Endothelial cell of umbilical vein (primary cell): ENCODE results near the gene PALB2. TPM values are rescaled to one million over a fixed set of nuclear protein-coding genes. Genes with fewer than 3 reads are reported as not detected.

Experiments used
- BruUV-seq: library from RNA; stranded (reverse); fragments of 400-500 nt; replicated peaks from 2 replicates; lab custom pipeline; 2021; lab: Mats Ljungman, UMichigan
- CTCF ChIA-PET: fragments of 300-600, 350-600 bp; sonication (Branson Sonifier 250); formaldehyde crosslinking; loops from one replicate; lab custom pipeline; 2021; ENCODE audit warnings: antibody characterized with exemption, inconsistent platforms; lab: Charles Lee
- POLR2A ChIA-PET: fragments of 300-600, 350-600 bp; sonication (Branson Sonifier 250); formaldehyde crosslinking; loops from one replicate; lab custom pipeline; 2021; ENCODE audit warnings: antibody characterized with exemption, inconsistent platforms; lab: Charles Lee
- DNase-seq: peaks from one replicate; pipeline ENCODE4 v3.0.0-alpha.2; 2011; ENCODE audit warnings: low read depth, low spot score
- FAIRE-seq: peaks from 2 replicates; lab custom pipeline; 2011; peaks lifted over from hg19 to GRCh38; lab: Jason Lieb, UNC
- H2AFZ ChIP-seq: 2 replicates; pipeline ENCODE4 v1.6.0; 2012; ENCODE audit warnings: low read depth, low read length, control low read depth, inconsistent platforms
- H3K27ac ChIP-seq: 2 replicates; pipeline ENCODE4 v1.5.1; 2011; ENCODE audit warnings: low read depth, mild to moderate bottlenecking, control low read depth, low read length, moderate library complexity; ENCODE audit not compliant: insufficient read depth
- H3K27me3 ChIP-seq, 2 experiments: 2 replicates each; pipeline versions ENCODE4 v1.6.0 to v1.6.1; 2011; ENCODE audit warnings: low read length in 2 of 2, mixed read lengths in 1 of 2; ENCODE audit not compliant: control insufficient read depth in 2 of 2, insufficient read depth in 2 of 2
- H3K36me3 ChIP-seq, 2 experiments: 2 replicates in 1 of 2; 3 replicates in 1 of 2; pipeline ENCODE4 v1.5.1; 2011; ENCODE audit warnings: low read length in 2 of 2, mild to moderate bottlenecking in 1 of 2, moderate library complexity in 1 of 2; ENCODE audit not compliant: control insufficient read depth in 2 of 2, insufficient read depth in 2 of 2; ENCODE audit errors: extremely low read depth in 1 of 2
- H3K4me1 ChIP-seq: 3 replicates; pipeline ENCODE4 v1.5.1; 2011; ENCODE audit warnings: mild to moderate bottlenecking, low read length; ENCODE audit not compliant: control insufficient read depth, insufficient read depth; ENCODE audit errors: extremely low read depth
- H3K4me2 ChIP-seq: 2 replicates; pipeline ENCODE4 v1.6.1; 2011; ENCODE audit warnings: low read length, control low read depth, mixed read lengths; ENCODE audit not compliant: insufficient read depth
- H3K4me3 ChIP-seq, 3 experiments: fragments of 200-600 bp in 1 of 3; sonication (generic), shearing (Covaris generic) in 1 of 3; replicated peaks in 1 of 3; 2 replicates each; pipeline ENCODE4 v1.5.1; 2011 to 2016; ENCODE audit warnings: control low read depth in 3 of 3, low read length in 3 of 3, mild to moderate bottlenecking in 2 of 3, inconsistent platforms in 1 of 3, low read depth in 1 of 3, moderate library complexity in 1 of 3; ENCODE audit not compliant: insufficient read depth in 1 of 3
- H3K79me2 ChIP-seq: 2 replicates; pipeline ENCODE4 v1.6.0; 2012; ENCODE audit warnings: low read length, inconsistent platforms; ENCODE audit not compliant: control insufficient read depth, insufficient read depth
- H3K9ac ChIP-seq: replicated peaks from 2 replicates; pipeline ENCODE3; 2011; ENCODE audit warnings: low read length, control low read depth; ENCODE audit not compliant: insufficient read depth; ENCODE audit errors: extremely low read depth
- H3K9me1 ChIP-seq: replicated peaks from 3 replicates; pipeline ENCODE4 v1.6.0; 2011; ENCODE audit warnings: mild to moderate bottlenecking, low read length; ENCODE audit not compliant: control insufficient read depth, insufficient read depth; ENCODE audit errors: extremely low read depth
- H3K9me3 ChIP-seq: replicated peaks from 2 replicates; pipeline ENCODE4 v1.5.1; 2012; ENCODE audit warnings: low read length, inconsistent platforms; ENCODE audit not compliant: control insufficient read depth, insufficient read depth
- H4K20me1 ChIP-seq: replicated peaks from 2 replicates; pipeline ENCODE3; 2011; ENCODE audit warnings: mild to moderate bottlenecking, low read length; ENCODE audit not compliant: control insufficient read depth, insufficient read depth; ENCODE audit errors: extremely low read depth
- EZH2 ChIP-seq: IDR thresholded peaks from 2 replicates; pipeline ENCODE4 v1.6.1; 2012; ENCODE audit warnings: borderline replicate concordance, low read depth, mild to moderate bottlenecking, moderate library complexity, low read length, inconsistent platforms; ENCODE audit not compliant: severe bottlenecking
- FOS ChIP-seq: IDR thresholded peaks from 2 replicates; pipeline ENCODE4 v1.6.1; 2011; ENCODE audit warnings: mild to moderate bottlenecking, low read length, moderate library complexity, borderline replicate concordance; ENCODE audit not compliant: insufficient read depth
- GATA2 ChIP-seq: IDR thresholded peaks from 2 replicates; pipeline ENCODE4 v1.7.0; 2011; ENCODE audit warnings: low read depth, mild to moderate bottlenecking, moderate library complexity, mixed read lengths, low read length; ENCODE audit not compliant: insufficient read length, insufficient read depth
- POLR2A ChIP-seq: IDR thresholded peaks from 2 replicates; pipeline ENCODE4 v1.6.1; 2012; ENCODE audit warnings: low read depth, mild to moderate bottlenecking, control low read depth, low read length
- POLR2AphosphoS5 ChIP-seq: IDR thresholded peaks from 2 replicates; pipeline ENCODE4 v1.6.1; 2012; ENCODE audit warnings: low read depth, mild to moderate bottlenecking, control low read depth, low read length, moderate library complexity; ENCODE audit not compliant: insufficient read depth
- dilution Hi-C: fragments of 300-500 bp; cut with MboI; formaldehyde crosslinking; loops from one replicate; pipeline ENCODE4 v1.15.0; 2019; ENCODE audit warnings: low sequenced_read_pairs; ENCODE audit not compliant: extremely low pct_ligation_motif_present
- intact Hi-C: fragments of 100-400 bp; cut with micrococcal nuclease; formaldehyde crosslinking; loops from one replicate; pipeline ENCODE4 v1.10.0; 2022
- polyA plus RNA-seq, 4 experiments: library from polyadenylated mRNA; depleted of rRNA in 3 of 4; stranded (reverse) in 3 of 4; unstranded in 1 of 4; fragments of >200 nt; gene quantifications; 2 replicates each; pipeline versions ENCODE4 v1.2.1 to v1.2.3, GENCODE V29; 2011 to 2012; ENCODE audit warnings: missing spikeins in 1 of 4
- total RNA-seq: library from RNA; stranded (reverse); gene quantifications from 2 replicates; pipeline ENCODE4 v1.2.3, GENCODE V29; 2021
- TF ChIP-seq, protein P1 (sequence below): IDR thresholded peaks from 2 replicates; pipeline ENCODE4 v1.6.1; 2011; ENCODE audit not compliant: insufficient read depth, insufficient read length
- TF ChIP-seq, protein P2 (sequence below), 2 donors: IDR thresholded peaks; 1 replicate in 1 of 2; 2 replicates in 1 of 2; pipeline ENCODE4 v1.5.1; 2011; ENCODE audit warnings: low read length in 2 of 2, mild to moderate bottlenecking in 2 of 2, moderate library complexity in 2 of 2, control low read depth in 1 of 2, inconsistent platforms in 1 of 2, low read depth in 1 of 2; ENCODE audit not compliant: insufficient read depth in 1 of 2; ENCODE audit errors: extremely low read depth in 1 of 2

The PALB2 gene
- total and polyA plus RNA-seq, 2 donors (not counting 3 experiments of a cell fraction or from before 2014, with no cell fraction given): 5.1 to 15.6 TPM

DNA sequence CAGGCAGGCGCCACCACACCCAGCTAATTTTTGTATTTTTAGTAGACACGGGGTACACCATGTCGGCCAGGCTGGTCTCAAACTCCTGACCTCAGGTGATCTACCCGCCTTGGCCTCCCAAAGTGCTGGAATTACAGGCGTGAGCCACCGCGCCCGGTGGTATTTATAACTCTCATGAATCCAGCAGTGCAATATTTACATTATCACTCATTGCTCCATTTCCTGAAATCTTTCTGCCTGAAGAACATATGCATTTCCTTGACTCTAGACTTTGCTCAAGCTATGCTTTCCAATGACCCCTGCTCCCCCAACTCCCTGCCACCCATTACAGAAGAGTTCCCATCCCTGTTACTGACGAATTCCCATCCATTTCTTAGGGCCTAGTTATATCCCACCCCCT lies 25.3 kb downstream of the PALB2 start:
- intact Hi-C loops: no loop called here
- POLR2A ChIA-PET: no interaction called here
- TF ChIP-seq, protein P1, sequence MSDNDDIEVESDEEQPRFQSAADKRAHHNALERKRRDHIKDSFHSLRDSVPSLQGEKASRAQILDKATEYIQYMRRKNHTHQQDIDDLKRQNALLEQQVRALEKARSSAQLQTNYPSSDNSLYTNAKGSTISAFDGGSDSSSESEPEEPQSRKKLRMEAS: no peak
- TF ChIP-seq FOS: no peak
- TF ChIP-seq EZH2: no peak
- TF ChIP-seq, protein P2, sequence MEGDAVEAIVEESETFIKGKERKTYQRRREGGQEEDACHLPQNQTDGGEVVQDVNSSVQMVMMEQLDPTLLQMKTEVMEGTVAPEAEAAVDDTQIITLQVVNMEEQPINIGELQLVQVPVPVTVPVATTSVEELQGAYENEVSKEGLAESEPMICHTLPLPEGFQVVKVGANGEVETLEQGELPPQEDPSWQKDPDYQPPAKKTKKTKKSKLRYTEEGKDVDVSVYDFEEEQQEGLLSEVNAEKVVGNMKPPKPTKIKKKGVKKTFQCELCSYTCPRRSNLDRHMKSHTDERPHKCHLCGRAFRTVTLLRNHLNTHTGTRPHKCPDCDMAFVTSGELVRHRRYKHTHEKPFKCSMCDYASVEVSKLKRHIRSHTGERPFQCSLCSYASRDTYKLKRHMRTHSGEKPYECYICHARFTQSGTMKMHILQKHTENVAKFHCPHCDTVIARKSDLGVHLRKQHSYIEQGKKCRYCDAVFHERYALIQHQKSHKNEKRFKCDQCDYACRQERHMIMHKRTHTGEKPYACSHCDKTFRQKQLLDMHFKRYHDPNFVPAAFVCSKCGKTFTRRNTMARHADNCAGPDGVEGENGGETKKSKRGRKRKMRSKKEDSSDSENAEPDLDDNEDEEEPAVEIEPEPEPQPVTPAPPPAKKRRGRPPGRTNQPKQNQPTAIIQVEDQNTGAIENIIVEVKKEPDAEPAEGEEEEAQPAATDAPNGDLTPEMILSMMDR (IDR thresholded peaks at IDR 0.05; ENCODE audit: extremely low read depth in 1 of 2, insufficient read depth in 1 of 2, low read depth in 1 of 2, low read length in 2 of 2): no peak
- TF ChIP-seq GATA2: no peak
- no peak for TF ChIP-seq POLR2AphosphoS5
- no peak for TF ChIP-seq POLR2A

More for the DNA sequence above, 25.3 kb downstream of the PALB2 start:
- dilution Hi-C loops: no loop called here
- Histone ChIP-seq H4K20me1 (no peaks in the 10 kb centered on the region), H3K4me2 (no peak overlapping the region), H3K9me3 (no peaks in the 10 kb centered on the region), H3K4me1 (peaks cover 5% of the 10 kb centered on the region), H3K9me1 (no peaks in the 10 kb centered on the region), H3K4me3 (no peak overlapping the region), H2AFZ (no peak overlapping the region), H3K79me2 (no peaks in the 10 kb centered on the region), H3K27me3 (no peaks in the 10 kb centered on the region), H3K27ac (no peak overlapping the region), H3K9ac (no peak overlapping the region), H3K36me3 (peaks cover 0 to 5% of the 10 kb centered on the region in 2 experiments)
- BruUV-seq: no TSS peak
- DNase-seq (peak; percentile 10), FAIRE-seq (peak; percentile 58)
- CTCF ChIA-PET: interaction anchor here (1.3 kb wide), 1 partner anchor 19 kb away, joined by 6 read pairs; the partner anchor contains the start of gene NDUFAB1
